Endothelial cell (in vitro differentiated cells): Measurements from ENCODE around the gene ATRNL1. TPM values are rescaled to one million over a fixed set of nuclear protein-coding genes. Genes with fewer than 3 reads are reported as not detected.
"Not testable (repeated sequence)": the region's sequence is repeated elsewhere in the genome, so short reads cannot be mapped to it uniquely, and the experiment has no call there.

ENCODE experiments used
- DNase-seq: peaks from one replicate; pipeline ENCODE4 v3.0.0; 2021; ENCODE audit warnings: low spot score
- H3K27ac Mint-ChIP-seq: one replicate; pipeline ENCODE4 v1.8.0; 2021; ENCODE audit warnings: mixed read lengths, inconsistent platforms; ENCODE audit not compliant: unreplicated experiment
- H3K27me3 Mint-ChIP-seq: one replicate; pipeline ENCODE4 v1.8.0; 2021; ENCODE audit warnings: mild to moderate bottlenecking, moderate library complexity, mixed read lengths, inconsistent platforms; ENCODE audit not compliant: unreplicated experiment
- H3K36me3 Mint-ChIP-seq: one replicate; pipeline ENCODE4 v1.8.0; 2021; ENCODE audit warnings: mild to moderate bottlenecking, low read depth, mixed read lengths, inconsistent platforms; ENCODE audit not compliant: unreplicated experiment
- H3K4me1 Mint-ChIP-seq: one replicate; pipeline ENCODE4 v1.8.0; 2021; ENCODE audit warnings: mild to moderate bottlenecking, mixed read lengths, inconsistent platforms; ENCODE audit not compliant: unreplicated experiment
- H3K4me3 Mint-ChIP-seq: one replicate; pipeline ENCODE4 v1.8.0; 2021; ENCODE audit warnings: mild to moderate bottlenecking, mixed read lengths, inconsistent platforms; ENCODE audit not compliant: unreplicated experiment
- H3K9me3 Mint-ChIP-seq: one replicate; pipeline ENCODE4 v1.8.0; 2021; ENCODE audit warnings: mixed read lengths, inconsistent platforms; ENCODE audit not compliant: unreplicated experiment
- CTCF ChIP-seq: fragments of 200-600 bp; sonication (generic); IDR thresholded peaks from one replicate; pipeline ENCODE4 v1.5.0; 2021; ENCODE audit warnings: antibody characterized with exemption; ENCODE audit not compliant: unreplicated experiment
- total RNA-seq: library from RNA; stranded (reverse); fragmentation: NEBNext Ultra II Directional; extraction: Animal tissue kit (Norgen Biotek cat#: 25700); gene quantifications from one replicate; pipeline ENCODE4 v1.2.1, GENCODE V29; 2021; ENCODE audit not compliant: unreplicated experiment

ATRNL1 gene
- total RNA-seq, 1 donor from 2014 or later, result 32.5 TPM

- Mint-ChIP-seq H3K4me3 (no peak overlapping the region), H3K27ac (no peak overlapping the region), H3K4me1 (no peaks in the 10 kb centered on the region), H3K27me3 (no peaks in the 10 kb centered on the region), H3K36me3 (no peaks in the 10 kb centered on the region), H3K9me3 (no peaks in the 10 kb centered on the region)
- TF ChIP-seq CTCF, result no peak
- no peak for DNase-seq
Observed at GRCh38 chr10:115278294-115278693, 185.1 kb downstream of the ATRNL1 start.

- no peak for TF ChIP-seq CTCF
- H3K36me3 Mint-ChIP-seq, result no peaks in the 10 kb centered on the region
- no peak overlapping the region for H3K4me3 Mint-ChIP-seq
- no peaks in the 10 kb centered on the region for H3K4me1 Mint-ChIP-seq
- DNase-seq, result no peak
- H3K9me3 Mint-ChIP-seq, result no peaks in the 10 kb centered on the region
- peaks cover 2% of the 10 kb centered on the region for H3K27me3 Mint-ChIP-seq
- H3K27ac Mint-ChIP-seq, result no peak overlapping the region
Observed at GRCh38 chr10:115295213-115295805, 202.1 kb downstream of the ATRNL1 start.

GRCh38 chr10:115300080-115300479, 206.9 kb downstream of the ATRNL1 start:
- Mint-ChIP-seq H3K4me3 (no peak overlapping the region), H3K9me3 (no peaks in the 10 kb centered on the region), H3K4me1 (no peaks in the 10 kb centered on the region), H3K36me3 (no peaks in the 10 kb centered on the region), H3K27ac (no peak overlapping the region), H3K27me3 (peaks cover 3% of the 10 kb centered on the region)
- no peak for DNase-seq
- no peak for TF ChIP-seq CTCF

GRCh38 chr10:115319669-115320068, 226.5 kb downstream of the ATRNL1 start:
- not testable (repeated sequence) for H3K27me3 Mint-ChIP-seq, H3K9me3 Mint-ChIP-seq, H3K27ac Mint-ChIP-seq, H3K4me1 Mint-ChIP-seq, H3K4me3 Mint-ChIP-seq, H3K36me3 Mint-ChIP-seq, DNase-seq

GRCh38 chr10:115321360-115321759, 228.2 kb downstream of the ATRNL1 start:
- Mint-ChIP-seq H3K27ac (no peak overlapping the region), H3K27me3 (no peaks in the 10 kb centered on the region), H3K4me1 (peaks cover 8% of the 10 kb centered on the region), H3K9me3 (no peaks in the 10 kb centered on the region), H3K36me3 (no peaks in the 10 kb centered on the region), H3K4me3 (no peak overlapping the region)
- DNase-seq, result no peak
- TF ChIP-seq CTCF, result no peak

- no peak for TF ChIP-seq CTCF
- Mint-ChIP-seq H3K27me3 (no peaks in the 10 kb centered on the region), H3K9me3 (no peaks in the 10 kb centered on the region), H3K4me3 (no peak overlapping the region), H3K4me1 (no peaks in the 10 kb centered on the region), H3K36me3 (no peaks in the 10 kb centered on the region), H3K27ac (no peak overlapping the region)
- DNase-seq, result no peak
Observed at GRCh38 chr10:115328331-115328730, 235.2 kb downstream of the ATRNL1 start.
